OCI-LY1 (cell line): ENCODE data around the gene CFAP58.

Experiments
- CTCF ChIP-seq: fragments of 200-600 bp; sonication (generic), shearing (Covaris generic); IDR thresholded peaks from 2 replicates; pipeline ENCODE4 v1.5.1; 2017; ENCODE audit warnings: mild to moderate bottlenecking, antibody characterized with exemption, low read length, moderate library complexity, mixed read lengths
- EZH2 ChIP-seq: fragments of 200-600 bp; sonication (generic), shearing (Covaris generic); IDR thresholded peaks from 2 replicates; pipeline ENCODE4 v1.8.0; 2017; ENCODE audit warnings: borderline replicate concordance, mixed run types, mild to moderate bottlenecking, antibody characterized with exemption, low read length, moderate library complexity, mixed read lengths

GRCh38 chr10:104472505-104472904 lies 118.9 kb downstream of the CFAP58 start:
- TF ChIP-seq CTCF (no peak), EZH2 (no peak)
